ENCODE data around the gene LUC7L3.

GRCh38 chr17:50778988-50779387 is 59.6 kb downstream of the LUC7L3 start:
- no peak for TF ChIP-seq CTCF (conservative IDR thresholded peaks at IDR 0.05; ENCODE audit: low read depth in 2 of 2)
- no peak for TF ChIP-seq CREB1 (CRISPR knock-in tag; IDR thresholded peaks at IDR 0.05; ENCODE audit: low read depth)
- TF ChIP-seq EZH2 (IDR thresholded peaks at IDR 0.05; ENCODE audit: low read depth, unreplicated experiment) = no peak
- no peak for TF ChIP-seq EZH2phosphoT487 (IDR thresholded peaks at IDR 0.05; ENCODE audit: unreplicated experiment)
- TF ChIP-seq REST (IDR thresholded peaks at IDR 0.05; ENCODE audit: unreplicated experiment) = no peak
- no peak for TF ChIP-seq POLR2AphosphoS5 (IDR thresholded peaks at IDR 0.05; ENCODE audit: low read depth)
- TF ChIP-seq NANOG (IDR thresholded peaks at IDR 0.05; ENCODE audit: borderline replicate concordance) = no peak
- no peak for TF ChIP-seq JUNB (IDR thresholded peaks at IDR 0.05; ENCODE audit: unreplicated experiment)
- TF ChIP-seq ZNF331 (CRISPR knock-in tag; IDR thresholded peaks at IDR 0.05; ENCODE audit: low read depth) = no peak
- TF ChIP-seq ETS1 (IDR thresholded peaks at IDR 0.05) = no peak

Measured in GM23338 (cell line).